A204.1 (cell line): ENCODE results near the gene ALS2.
"Not testable (repeated sequence)": the region's sequence is repeated elsewhere in the genome, so short reads cannot be mapped to it uniquely, and the experiment has no call there.

ENCODE experiments used
- FAIRE-seq: peaks from 2 replicates; lab custom pipeline; 2012; peaks lifted over from hg19 to GRCh38; lab: Jason Lieb, UNC

The ALS2 gene

GRCh38 chr2:201793631-201794030 is 12.9 kb upstream of the ALS2 start:
- FAIRE-seq: no peak

GRCh38 chr2:201790989-201791388 is 10.3 kb upstream of the ALS2 start:
- no peak for FAIRE-seq

- no peak for FAIRE-seq
These were observed 9.6 kb upstream of the ALS2 start for GRCh38 chr2:201790291-201790690.

- no peak for FAIRE-seq
These were observed 8.7 kb upstream of the ALS2 start for GRCh38 chr2:201789395-201789794.

GRCh38 chr2:201788371-201788770 is 7.6 kb upstream of the ALS2 start:
- FAIRE-seq: no peak

- no peak for FAIRE-seq
These were observed 5.7 kb upstream of the ALS2 start for GRCh38 chr2:201786471-201786870.

GRCh38 chr2:201785135-201785534 is 4.4 kb upstream of the ALS2 start:
- FAIRE-seq: no peak

- no peak for FAIRE-seq
These were observed 3.8 kb upstream of the ALS2 start for GRCh38 chr2:201784563-201784962.

GRCh38 chr2:201781557-201782051 is 871 bp upstream of the ALS2 start:
- FAIRE-seq: no peak

- FAIRE-seq: no peak
These were observed 646 bp downstream of the ALS2 start for GRCh38 chr2:201779901-201780673.

- no peak for FAIRE-seq
These were observed 2.9 kb downstream of the ALS2 start for GRCh38 chr2:201777869-201778268.

- FAIRE-seq: no peak
These were observed 3.7 kb downstream of the ALS2 start for GRCh38 chr2:201777043-201777442.

- no peak for FAIRE-seq
These were observed 5.4 kb downstream of the ALS2 start for GRCh38 chr2:201775326-201775725.

- FAIRE-seq: no peak
These were observed 6.2 kb downstream of the ALS2 start for GRCh38 chr2:201774546-201774945.

GRCh38 chr2:201773990-201774389 is 6.7 kb downstream of the ALS2 start:
- no peak for FAIRE-seq

- no peak for FAIRE-seq
These were observed 10.9 kb downstream of the ALS2 start for GRCh38 chr2:201769666-201770373.

- no peak for FAIRE-seq
These were observed 11.8 kb downstream of the ALS2 start for GRCh38 chr2:201768918-201769317.

GRCh38 chr2:201765799-201766198 is 14.9 kb downstream of the ALS2 start:
- FAIRE-seq: no peak

GRCh38 chr2:201764469-201764868 is 16.3 kb downstream of the ALS2 start:
- not testable (repeated sequence) for FAIRE-seq

GRCh38 chr2:201761101-201761500 is 19.6 kb downstream of the ALS2 start:
- no peak for FAIRE-seq

GRCh38 chr2:201759567-201759966 is 21.2 kb downstream of the ALS2 start:
- no peak for FAIRE-seq

- FAIRE-seq: no peak
These were observed 21.9 kb downstream of the ALS2 start for GRCh38 chr2:201758873-201759272.

GRCh38 chr2:201758234-201758633 is 22.5 kb downstream of the ALS2 start:
- FAIRE-seq: no peak
